Measurements from ENCODE around the gene FLNB.

The FLNB gene

GRCh38 chr3:58173669-58174398 lies 165.6 kb downstream of the FLNB start:
- Histone ChIP-seq H2AFZ (ENCODE audit: low read length) (no peak overlapping the region), H3K9ac (ENCODE audit: low read depth, low read length, poor library complexity, severe bottlenecking) (no peak overlapping the region), H3K4me3 (ENCODE audit: low read length, poor library complexity, severe bottlenecking) (no peak overlapping the region), H3K9me2 (replicated peaks; ENCODE audit: low read depth, low read length) (no peaks in the 10 kb centered on the region), H3K4me1 (ENCODE audit: insufficient read depth, low read length, poor library complexity, severe bottlenecking) (no peaks in the 10 kb centered on the region), H3F3A (ENCODE audit: low read depth) (no peaks in the 10 kb centered on the region), H3K27me3 (ENCODE audit: insufficient read depth, low read length, poor library complexity, severe bottlenecking) (no peaks in the 10 kb centered on the region), H3K79me2 (ENCODE audit: insufficient read depth, low read length) (no peaks in the 10 kb centered on the region), H3K9me3 (ENCODE audit: insufficient read depth, low read depth, low read length) (no peaks in the 10 kb centered on the region), H4K20me1 (ENCODE audit: insufficient read depth, low read length, poor library complexity, severe bottlenecking) (no peaks in the 10 kb centered on the region), H3K36me3 (ENCODE audit: insufficient read depth, low read length) (no peaks in the 10 kb centered on the region; the same call in 1 of the 2 replicates), H3K4me2 (ENCODE audit: low read depth, low read length, poor library complexity, severe bottlenecking) (no peak overlapping the region)
- TF ChIP-seq EZH2phosphoT487 (IDR thresholded peaks at IDR 0.05; ENCODE audit: borderline replicate concordance) = no peak
- peak; percentile 64 for TF ChIP-seq CTCF (conservative IDR thresholded peaks at IDR 0.05; ENCODE audit: low read length)

- Histone ChIP-seq H3K36me3 (ENCODE audit: insufficient read depth, low read length) (no peaks in the 10 kb centered on the region; the same call in 1 of the 2 replicates), H3K27me3 (ENCODE audit: insufficient read depth, low read length, poor library complexity, severe bottlenecking) (no peaks in the 10 kb centered on the region), H3K9me3 (ENCODE audit: insufficient read depth, low read depth, low read length) (no peaks in the 10 kb centered on the region), H2AFZ (ENCODE audit: low read length) (no peak overlapping the region), H3K79me2 (ENCODE audit: insufficient read depth, low read length) (no peaks in the 10 kb centered on the region), H3K4me1 (ENCODE audit: insufficient read depth, low read length, poor library complexity, severe bottlenecking) (no peaks in the 10 kb centered on the region), H3F3A (ENCODE audit: low read depth) (no peaks in the 10 kb centered on the region), H4K20me1 (ENCODE audit: insufficient read depth, low read length, poor library complexity, severe bottlenecking) (no peaks in the 10 kb centered on the region), H3K4me3 (ENCODE audit: low read length, poor library complexity, severe bottlenecking) (no peak overlapping the region), H3K9ac (ENCODE audit: low read depth, low read length, poor library complexity, severe bottlenecking) (no peak overlapping the region), H3K4me2 (ENCODE audit: low read depth, low read length, poor library complexity, severe bottlenecking) (no peak overlapping the region), H3K9me2 (replicated peaks; ENCODE audit: low read depth, low read length) (no peaks in the 10 kb centered on the region)
- TF ChIP-seq CTCF (conservative IDR thresholded peaks at IDR 0.05; ENCODE audit: low read length) (no peak), EZH2phosphoT487 (IDR thresholded peaks at IDR 0.05; ENCODE audit: borderline replicate concordance) (no peak)
Measured at GRCh38 chr3:58175187-58175436, 166.9 kb downstream of the FLNB start.

GRCh38 chr3:58175437-58176184 lies 167.4 kb downstream of the FLNB start:
- Histone ChIP-seq H3K9me3 (ENCODE audit: insufficient read depth, low read depth, low read length) (no peaks in the 10 kb centered on the region), H3K9me2 (replicated peaks; ENCODE audit: low read depth, low read length) (no peaks in the 10 kb centered on the region), H3K9ac (ENCODE audit: low read depth, low read length, poor library complexity, severe bottlenecking) (no peak overlapping the region), H3K4me3 (ENCODE audit: low read length, poor library complexity, severe bottlenecking) (no peak overlapping the region), H2AFZ (ENCODE audit: low read length) (no peak overlapping the region), H3K36me3 (ENCODE audit: insufficient read depth, low read length) (no peaks in the 10 kb centered on the region), H4K20me1 (ENCODE audit: insufficient read depth, low read length, poor library complexity, severe bottlenecking) (no peaks in the 10 kb centered on the region), H3K4me1 (ENCODE audit: insufficient read depth, low read length, poor library complexity, severe bottlenecking) (no peaks in the 10 kb centered on the region), H3K27me3 (ENCODE audit: insufficient read depth, low read length, poor library complexity, severe bottlenecking) (no peaks in the 10 kb centered on the region), H3F3A (ENCODE audit: low read depth) (no peaks in the 10 kb centered on the region), H3K4me2 (ENCODE audit: low read depth, low read length, poor library complexity, severe bottlenecking) (no peak overlapping the region), H3K79me2 (ENCODE audit: insufficient read depth, low read length) (no peaks in the 10 kb centered on the region)
- TF ChIP-seq CTCF (conservative IDR thresholded peaks at IDR 0.05; ENCODE audit: low read length) (no peak), EZH2phosphoT487 (IDR thresholded peaks at IDR 0.05; ENCODE audit: borderline replicate concordance) (no peak)

All from Loucy (cell line).